HUES48 (cell line): ENCODE results near the gene MYO1C.
"Not testable (repeated sequence)": the region's sequence is repeated elsewhere in the genome, so short reads cannot be mapped to it uniquely, and the experiment has no call there.

Source experiments
- H3K27ac ChIP-seq: one replicate; pipeline ENCODE4 v1.7.0; 2013; ENCODE audit warnings: low read depth, low read length, inconsistent platforms
- H3K27me3 ChIP-seq: 2 replicates; pipeline ENCODE4 v1.6.1; 2013; ENCODE audit warnings: mild to moderate bottlenecking, low read length; ENCODE audit not compliant: control insufficient read depth, insufficient read depth
- H3K36me3 ChIP-seq: 2 replicates; pipeline ENCODE4 v1.6.1; 2013; ENCODE audit warnings: low read length; ENCODE audit not compliant: control insufficient read depth, insufficient read depth
- H3K4me1 ChIP-seq: 2 replicates; pipeline ENCODE4 v1.6.1; 2013; ENCODE audit warnings: mild to moderate bottlenecking, low read length; ENCODE audit not compliant: control insufficient read depth, insufficient read depth
- H3K4me3 ChIP-seq: 2 replicates; pipeline ENCODE4 v1.5.1; 2013; ENCODE audit warnings: mild to moderate bottlenecking, low read depth, low read length
- H3K9ac ChIP-seq: 2 replicates; pipeline ENCODE4 v1.6.1; 2013; ENCODE audit warnings: mild to moderate bottlenecking, low read depth, low read length, moderate library complexity
- H3K9me3 ChIP-seq: 2 replicates; pipeline ENCODE4 v1.6.1; 2013; ENCODE audit warnings: low read length; ENCODE audit not compliant: control insufficient read depth, insufficient read depth

Gene MYO1C

GRCh38 chr17:1492249-1493206 is at the start of gene MYO1C:
Gene MYO1C, minus strand, starts transcription at chr17:1492686. Its CDS starts 199 bp downstream, at chr17:1492487.
- peak within 1 kb of the TSS; percentile 66 for H3K4me3 ChIP-seq

GRCh38 chr17:1541367-1541904 is 49.0 kb upstream of the MYO1C start:
- Histone ChIP-seq H3K4me3 (no peak overlapping the region), H3K9me3 (no peaks in the 10 kb centered on the region), H3K36me3 (peaks cover 58% of the 10 kb centered on the region), H3K4me1 (no peaks in the 10 kb centered on the region), H3K27ac (no peak overlapping the region), H3K9ac (no peak overlapping the region), H3K27me3 (no peaks in the 10 kb centered on the region)

More at GRCh38 chr17:1492249-1493206, at the start of gene MYO1C:
- H3K27me3 ChIP-seq = peaks cover 4% of the 10 kb centered on the region
- 0 out of 2 replicates have a peak, but pooled peaks cover 7% of the 10 kb centered on the region for H3K4me1 ChIP-seq
- peaks cover 7% of the 10 kb centered on the region for H3K36me3 ChIP-seq
- no peak within 1 kb of the TSS for H3K27ac ChIP-seq
- no peaks in the 10 kb centered on the region for H3K9me3 ChIP-seq
- H3K9ac ChIP-seq = no peak within 1 kb of the TSS

GRCh38 chr17:1539811-1540210 is 47.3 kb upstream of the MYO1C start:
- H3K27ac ChIP-seq = no peak overlapping the region
- no peak overlapping the region for H3K4me3 ChIP-seq
- H3K9ac ChIP-seq = no peak overlapping the region
- H3K9me3 ChIP-seq = no peaks in the 10 kb centered on the region
- peaks cover 68% of the 10 kb centered on the region for H3K36me3 ChIP-seq
- H3K27me3 ChIP-seq = no peaks in the 10 kb centered on the region
- no peaks in the 10 kb centered on the region for H3K4me1 ChIP-seq

- H3K9ac ChIP-seq = no peak overlapping the region
- H3K27ac ChIP-seq = no peak overlapping the region
- no peaks in the 10 kb centered on the region for H3K27me3 ChIP-seq
- no peak overlapping the region for H3K4me3 ChIP-seq
- H3K9me3 ChIP-seq = no peaks in the 10 kb centered on the region
- no peaks in the 10 kb centered on the region for H3K4me1 ChIP-seq
- peaks cover 75% of the 10 kb centered on the region for H3K36me3 ChIP-seq
Observed at GRCh38 chr17:1535737-1536136, 43.3 kb upstream of the MYO1C start.

- Histone ChIP-seq H3K36me3 (peaks cover 69% of the 10 kb centered on the region), H3K4me3 (no peak overlapping the region)
Observed at GRCh38 chr17:1533661-1534325, 41.3 kb upstream of the MYO1C start.

GRCh38 chr17:1532836-1533602 is 40.5 kb upstream of the MYO1C start:
- H3K36me3 ChIP-seq = peaks cover 61% of the 10 kb centered on the region
- no peak overlapping the region for H3K9ac ChIP-seq

More at GRCh38 chr17:1533661-1534325, 41.3 kb upstream of the MYO1C start:
- Histone ChIP-seq H3K9me3 (no peaks in the 10 kb centered on the region), H3K27me3 (no peaks in the 10 kb centered on the region), H3K9ac (no peak overlapping the region), H3K27ac (no peak overlapping the region), H3K4me1 (no peaks in the 10 kb centered on the region)

GRCh38 chr17:1529863-1530262 is 37.4 kb upstream of the MYO1C start:
- Histone ChIP-seq H3K4me1 (no peaks in the 10 kb centered on the region), H3K9ac (no peak overlapping the region), H3K4me3 (no peak overlapping the region), H3K27me3 (no peaks in the 10 kb centered on the region), H3K36me3 (peaks cover 63% of the 10 kb centered on the region), H3K27ac (no peak overlapping the region), H3K9me3 (no peaks in the 10 kb centered on the region)

More at GRCh38 chr17:1532836-1533602, 40.5 kb upstream of the MYO1C start:
- H3K4me1 ChIP-seq = no peaks in the 10 kb centered on the region
- H3K27me3 ChIP-seq = no peaks in the 10 kb centered on the region
- H3K27ac ChIP-seq = no peak overlapping the region
- H3K9me3 ChIP-seq = no peaks in the 10 kb centered on the region
- H3K4me3 ChIP-seq = no peak overlapping the region

- H3K9ac ChIP-seq, H3K4me1 ChIP-seq, H3K4me3 ChIP-seq, H3K27ac ChIP-seq, H3K9me3 ChIP-seq, H3K27me3 ChIP-seq: not testable (repeated sequence)
- peaks cover 44% of the 10 kb centered on the region for H3K36me3 ChIP-seq
Observed at GRCh38 chr17:1526876-1527275, 34.4 kb upstream of the MYO1C start.

GRCh38 chr17:1522626-1523025 is 30.1 kb upstream of the MYO1C start:
- no peak overlapping the region for H3K9ac ChIP-seq
- H3K9me3 ChIP-seq = no peaks in the 10 kb centered on the region
- no peaks in the 10 kb centered on the region for H3K4me1 ChIP-seq
- no peak overlapping the region for H3K4me3 ChIP-seq
- H3K27me3 ChIP-seq = no peaks in the 10 kb centered on the region
- peaks cover 35% of the 10 kb centered on the region for H3K36me3 ChIP-seq
- H3K27ac ChIP-seq = no peak overlapping the region

GRCh38 chr17:1521086-1521640 is 28.7 kb upstream of the MYO1C start:
- no peaks in the 10 kb centered on the region for H3K4me1 ChIP-seq
- H3K9ac ChIP-seq = no peak overlapping the region
- H3K27me3 ChIP-seq = no peaks in the 10 kb centered on the region
- peaks cover 24% of the 10 kb centered on the region for H3K36me3 ChIP-seq
- H3K27ac ChIP-seq = no peak overlapping the region
- H3K4me3 ChIP-seq = no peak overlapping the region
- H3K9me3 ChIP-seq = no peaks in the 10 kb centered on the region
